SK-N-SH treated with all-trans-retinoic acid at 6 μM for 48 hours (cell line): ENCODE measurements around the gene SLC38A4.

Source experiments
- ATAC-seq: fragments of 200-7000 bp; cut with Tn5 transposase; 3 replicates; pipeline ENCODE4 v1.9.1; 2020; ENCODE audit warnings: mild to moderate bottlenecking, moderate library complexity
- ARNTL ChIP-seq: fragments of 450-650 bp; formaldehyde crosslinking; IDR thresholded peaks from 2 replicates; pipeline ENCODE4 v1.5.0; 2020; ENCODE audit warnings: low read depth, mild to moderate bottlenecking, moderate library complexity, borderline replicate concordance
- BACH2 ChIP-seq: fragments of 250-450 bp; sonication (Bioruptor Pico); IDR thresholded peaks from 2 replicates; pipeline ENCODE4 v1.9.0; 2021; ENCODE audit warnings: mild to moderate bottlenecking, borderline replicate concordance
- CREB5 ChIP-seq: fragments of 250-450 bp; sonication (Bioruptor Pico); IDR thresholded peaks from 2 replicates; pipeline ENCODE4 v1.5.1; 2020; ENCODE audit warnings: low read depth, mild to moderate bottlenecking, moderate library complexity
- CSDC2 ChIP-seq: fragments of 250-450 bp; sonication (Bioruptor Pico); IDR thresholded peaks from 2 replicates; pipeline ENCODE4 v1.5.0; 2020; ENCODE audit warnings: mild to moderate bottlenecking, moderate library complexity
- CSRNP3 ChIP-seq: fragments of 250-450 bp; sonication (Bioruptor Pico); IDR thresholded peaks from 2 replicates; pipeline ENCODE4 v1.5.1; 2021; ENCODE audit warnings: mild to moderate bottlenecking, moderate library complexity
- GLIS3 ChIP-seq: fragments of 250-450 bp; sonication (Bioruptor Pico); IDR thresholded peaks from 2 replicates; pipeline ENCODE4 v1.5.0; 2020; ENCODE audit warnings: mild to moderate bottlenecking, moderate library complexity
- ISL1 ChIP-seq: fragments of 250-450 bp; sonication (Bioruptor Pico); IDR thresholded peaks from 2 replicates; pipeline ENCODE4 v2.1.2; 2022; ENCODE audit warnings: mild to moderate bottlenecking, moderate library complexity
- OSR1 ChIP-seq: fragments of 250-450 bp; sonication (Bioruptor Pico); IDR thresholded peaks from 2 replicates; pipeline ENCODE4 v1.8.0; 2022; ENCODE audit warnings: moderate library complexity, mild to moderate bottlenecking, inconsistent platforms
- PATZ1 ChIP-seq: fragments of 250-450 bp; sonication (Bioruptor Pico); IDR thresholded peaks from 2 replicates; pipeline ENCODE4 v1.8.0; 2020; ENCODE audit warnings: mild to moderate bottlenecking, moderate library complexity, borderline replicate concordance
- POU6F1 ChIP-seq: fragments of 250-450 bp; sonication (Bioruptor Pico); IDR thresholded peaks from 2 replicates; pipeline ENCODE4 v1.8.0; 2021; ENCODE audit warnings: low read depth, mild to moderate bottlenecking, moderate library complexity, borderline replicate concordance
- PPARA ChIP-seq: fragments of 250-450 bp; sonication (Bioruptor Pico); IDR thresholded peaks from 2 replicates; pipeline ENCODE4 v1.5.0; 2020; ENCODE audit warnings: mild to moderate bottlenecking, borderline replicate concordance
- RARB ChIP-seq: fragments of 250-450 bp; sonication (Bioruptor Pico); IDR thresholded peaks from 2 replicates; pipeline ENCODE4 v1.8.0; 2021; ENCODE audit warnings: mild to moderate bottlenecking, moderate library complexity
- TSHZ2 ChIP-seq: fragments of 250-450 bp; sonication (Bioruptor Pico); IDR thresholded peaks from 2 replicates; pipeline ENCODE4 v1.5.0; 2020; ENCODE audit warnings: mild to moderate bottlenecking, moderate library complexity
- ZC3H10 ChIP-seq: fragments of 250-450 bp; sonication (Bioruptor Pico); IDR thresholded peaks from 2 replicates; pipeline ENCODE4 v1.5.1; 2021; ENCODE audit warnings: mild to moderate bottlenecking, moderate library complexity
- ZFP3 ChIP-seq: fragments of 250-450 bp; sonication (Bioruptor Pico); IDR thresholded peaks from 2 replicates; pipeline ENCODE4 v1.5.0; 2020; ENCODE audit warnings: mild to moderate bottlenecking, moderate library complexity
- ZFP30 ChIP-seq: fragments of 450-650 bp; formaldehyde crosslinking; IDR thresholded peaks from 2 replicates; pipeline ENCODE4 v1.5.0; 2022; ENCODE audit warnings: mild to moderate bottlenecking, moderate library complexity
- ZNF70 ChIP-seq: fragments of 450-650 bp; formaldehyde crosslinking; IDR thresholded peaks from 2 replicates; pipeline ENCODE4 v1.5.0; 2020; ENCODE audit warnings: mild to moderate bottlenecking, moderate library complexity
- ZNF8 ChIP-seq: fragments of 450-650 bp; formaldehyde crosslinking; IDR thresholded peaks from 2 replicates; pipeline ENCODE4 v1.5.0; 2020; ENCODE audit warnings: mild to moderate bottlenecking, moderate library complexity

The SLC38A4 gene

GRCh38 chr12:46771268-46771827 is 54.4 kb downstream of the SLC38A4 start:
- TF ChIP-seq BACH2 (CRISPR knock-in tag) = no peak
- no peak for TF ChIP-seq OSR1
- no peak for TF ChIP-seq ZFP3
- TF ChIP-seq RARB (CRISPR knock-in tag) = no peak
- TF ChIP-seq, all 23 proteins: peak for 0
- ATAC-seq = peak; percentile 55

- ATAC-seq = peak; percentile 49
- peak; percentile 92 for TF ChIP-seq ISL1
- TF ChIP-seq ZC3H10 (CRISPR knock-in tag) = no peak
Measured at GRCh38 chr12:46770501-46771183, 55.2 kb downstream of the SLC38A4 start.

- TF ChIP-seq ARNTL (CRISPR knock-in tag) = no peak
- TF ChIP-seq ZFP30 (CRISPR knock-in tag) = no peak
- no peak for TF ChIP-seq TSHZ2
- no peak for TF ChIP-seq PATZ1 (CRISPR knock-in tag)
- TF ChIP-seq POU6F1 (CRISPR knock-in tag) = no peak
- TF ChIP-seq ZC3H10 (CRISPR knock-in tag) = no peak
- TF ChIP-seq PPARA (CRISPR knock-in tag) = no peak
- no peak for TF ChIP-seq ZNF8
- no peak for TF ChIP-seq CSRNP3 (CRISPR knock-in tag)
- no peak for TF ChIP-seq ZFP3
- no peak for TF ChIP-seq ISL1
- TF ChIP-seq RARB (CRISPR knock-in tag) = no peak
- TF ChIP-seq BACH2 (CRISPR knock-in tag) = no peak
- TF ChIP-seq GLIS3 (CRISPR knock-in tag) = no peak
- TF ChIP-seq CREB5 (CRISPR knock-in tag) = no peak
- no peak for ATAC-seq
Measured at GRCh38 chr12:46764005-46764404, 61.8 kb downstream of the SLC38A4 start.

- ATAC-seq = no peak
- TF ChIP-seq CREB5 (CRISPR knock-in tag) = no peak
- TF ChIP-seq PPARA (CRISPR knock-in tag) = no peak
- TF ChIP-seq CSDC2 = no peak
- TF ChIP-seq ZNF70 (CRISPR knock-in tag) = no peak
- TF ChIP-seq ZFP3 = no peak
- TF ChIP-seq ZFP30 (CRISPR knock-in tag) = no peak
- TF ChIP-seq TSHZ2 = no peak
Measured at GRCh38 chr12:46763230-46763629, 62.6 kb downstream of the SLC38A4 start.
